OCI-LY7 (cell line): ENCODE data around the gene SPATA4.

Experiments
- EZH2phosphoT487 ChIP-seq: fragments of 200-600 bp; sonication (generic); IDR thresholded peaks from 2 replicates; pipeline ENCODE4 v1.6.1; 2018; ENCODE audit warnings: low read depth, borderline replicate concordance, mild to moderate bottlenecking, mixed run types, antibody characterized with exemption, low read length, moderate library complexity, mixed read lengths
- TF ChIP-seq, protein P1 (sequence below): fragments of 200-600 bp; sonication (generic); conservative IDR thresholded peaks from 2 replicates; pipeline ENCODE4 v1.5.1; 2014; ENCODE audit warnings: mild to moderate bottlenecking, antibody characterized with exemption, low read length, moderate library complexity, mixed read lengths

DNA sequence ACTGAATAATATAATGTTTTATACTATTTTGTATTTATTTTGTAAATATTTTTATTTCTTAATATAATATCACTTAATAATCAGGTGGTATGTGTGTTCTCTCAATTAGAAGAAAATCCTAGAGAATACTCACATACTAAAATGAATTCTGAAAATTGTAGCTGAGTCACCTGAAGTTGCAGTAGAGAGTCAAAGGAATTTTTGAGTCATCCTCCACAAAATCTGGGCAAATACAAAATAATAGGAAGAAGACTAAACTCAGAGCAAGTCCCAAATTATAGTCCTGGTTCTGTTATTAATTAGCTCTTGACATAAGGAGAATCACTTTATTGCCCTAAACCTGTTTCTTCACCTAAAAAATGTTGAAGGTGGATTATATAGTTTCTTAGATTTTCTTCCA, 57.8 kb downstream of the SPATA4 start:
- TF ChIP-seq, protein P1, sequence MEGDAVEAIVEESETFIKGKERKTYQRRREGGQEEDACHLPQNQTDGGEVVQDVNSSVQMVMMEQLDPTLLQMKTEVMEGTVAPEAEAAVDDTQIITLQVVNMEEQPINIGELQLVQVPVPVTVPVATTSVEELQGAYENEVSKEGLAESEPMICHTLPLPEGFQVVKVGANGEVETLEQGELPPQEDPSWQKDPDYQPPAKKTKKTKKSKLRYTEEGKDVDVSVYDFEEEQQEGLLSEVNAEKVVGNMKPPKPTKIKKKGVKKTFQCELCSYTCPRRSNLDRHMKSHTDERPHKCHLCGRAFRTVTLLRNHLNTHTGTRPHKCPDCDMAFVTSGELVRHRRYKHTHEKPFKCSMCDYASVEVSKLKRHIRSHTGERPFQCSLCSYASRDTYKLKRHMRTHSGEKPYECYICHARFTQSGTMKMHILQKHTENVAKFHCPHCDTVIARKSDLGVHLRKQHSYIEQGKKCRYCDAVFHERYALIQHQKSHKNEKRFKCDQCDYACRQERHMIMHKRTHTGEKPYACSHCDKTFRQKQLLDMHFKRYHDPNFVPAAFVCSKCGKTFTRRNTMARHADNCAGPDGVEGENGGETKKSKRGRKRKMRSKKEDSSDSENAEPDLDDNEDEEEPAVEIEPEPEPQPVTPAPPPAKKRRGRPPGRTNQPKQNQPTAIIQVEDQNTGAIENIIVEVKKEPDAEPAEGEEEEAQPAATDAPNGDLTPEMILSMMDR = no peak
- TF ChIP-seq EZH2phosphoT487 = no peak
